ENCODE results near the gene FOXF2. TPM values are rescaled to one million over a fixed set of nuclear protein-coding genes. Genes with fewer than 3 reads are reported as not detected.

The FOXF2 gene
- total RNA-seq, 1 donor from 2014 or later: not detected

DNA sequence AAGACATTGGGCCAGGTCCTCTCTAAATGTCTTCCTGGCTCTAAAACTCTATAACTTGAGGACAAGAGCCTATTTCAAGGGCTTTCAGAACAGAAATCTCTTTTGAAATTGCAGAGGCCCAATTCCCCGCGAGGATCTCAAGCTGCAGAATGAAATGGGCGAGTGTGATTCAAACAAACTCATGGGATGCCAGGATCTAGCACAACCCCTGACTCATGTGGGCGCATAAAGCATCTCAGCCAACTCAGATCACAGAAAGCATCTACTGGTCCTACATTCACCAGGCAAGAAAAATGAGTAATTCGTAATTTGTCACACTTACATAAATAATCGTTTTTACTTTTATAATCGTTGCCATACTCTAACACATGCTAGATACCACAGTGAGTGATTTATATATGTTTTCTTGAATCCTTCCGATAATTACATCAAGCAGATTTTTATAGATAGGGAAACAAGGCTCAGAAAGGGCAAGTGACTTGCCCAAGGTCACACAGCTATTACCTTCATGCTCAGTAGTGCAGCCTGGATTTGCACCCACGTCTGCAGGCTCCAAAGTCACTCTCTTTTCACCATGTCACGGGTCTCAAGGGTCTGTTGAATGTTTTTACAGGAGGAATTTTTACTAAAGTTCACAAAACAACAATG, 26.2 kb downstream of the FOXF2 start:
- no peak overlapping the region for H3K4me3 Mint-ChIP-seq (ENCODE audit: unreplicated experiment)
- no peaks in the 10 kb centered on the region for H3K9me3 Mint-ChIP-seq (ENCODE audit: unreplicated experiment)
- H3K4me1 Mint-ChIP-seq (ENCODE audit: unreplicated experiment): peaks cover 6% of the 10 kb centered on the region
- TF ChIP-seq CTCF (IDR thresholded peaks at IDR 0.05; ENCODE audit: unreplicated experiment): no peak
- DNase-seq (ENCODE audit: low spot score): no peak
- peaks cover 7% of the 10 kb centered on the region for H3K27me3 Mint-ChIP-seq (ENCODE audit: unreplicated experiment)
- no peak overlapping the region for H3K27ac Mint-ChIP-seq (ENCODE audit: unreplicated experiment)
- no peaks in the 10 kb centered on the region for H3K36me3 Mint-ChIP-seq (ENCODE audit: low read depth, unreplicated experiment)

DNA sequence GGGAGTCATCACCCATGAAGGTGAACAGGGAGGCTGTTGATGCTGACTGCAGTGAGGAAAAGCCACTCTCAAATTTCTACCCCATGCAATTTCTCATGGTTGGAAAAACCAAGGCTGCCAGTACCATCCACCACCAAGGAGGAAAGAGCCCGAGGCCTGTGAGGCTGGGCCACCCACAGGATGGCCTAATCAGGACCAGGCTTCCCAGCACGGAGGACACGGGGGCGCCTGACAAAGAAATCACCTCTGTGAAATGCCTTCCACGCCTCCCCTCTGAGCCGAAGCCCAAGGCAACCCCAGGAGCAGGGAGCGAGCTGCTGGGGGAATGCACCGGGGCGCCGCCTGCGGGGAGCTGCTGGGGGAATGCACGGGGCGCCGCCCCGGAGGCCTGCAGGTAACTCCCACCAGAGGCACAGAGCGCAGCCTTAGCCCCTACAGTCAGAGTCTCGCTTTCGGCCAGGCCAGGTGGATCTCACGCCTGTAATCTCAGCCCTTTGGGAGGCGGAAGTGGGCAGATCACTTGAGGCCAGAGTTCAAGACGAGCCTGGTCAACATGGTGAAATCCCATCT, 26.9 kb downstream of the FOXF2 start:
- DNase-seq (ENCODE audit: low spot score): no peak
- Mint-ChIP-seq H3K4me1 (ENCODE audit: unreplicated experiment) (peaks cover 6% of the 10 kb centered on the region), H3K27me3 (ENCODE audit: unreplicated experiment) (peaks cover 7% of the 10 kb centered on the region), H3K36me3 (ENCODE audit: low read depth, unreplicated experiment) (no peaks in the 10 kb centered on the region), H3K27ac (ENCODE audit: unreplicated experiment) (no peak overlapping the region), H3K9me3 (ENCODE audit: unreplicated experiment) (no peaks in the 10 kb centered on the region), H3K4me3 (ENCODE audit: unreplicated experiment) (no peak overlapping the region)
- no peak for TF ChIP-seq CTCF (IDR thresholded peaks at IDR 0.05; ENCODE audit: unreplicated experiment)

GRCh38 chr6:1416820-1417219, 27.4 kb downstream of the FOXF2 start:
- no peak for DNase-seq (ENCODE audit: low spot score)
- Mint-ChIP-seq H3K36me3 (ENCODE audit: low read depth, unreplicated experiment) (no peaks in the 10 kb centered on the region), H3K4me1 (ENCODE audit: unreplicated experiment) (peaks cover 6% of the 10 kb centered on the region), H3K27me3 (ENCODE audit: unreplicated experiment) (peaks cover 7% of the 10 kb centered on the region), H3K9me3 (ENCODE audit: unreplicated experiment) (no peaks in the 10 kb centered on the region), H3K4me3 (ENCODE audit: unreplicated experiment) (no peak overlapping the region), H3K27ac (ENCODE audit: unreplicated experiment) (no peak overlapping the region)
- no peak for TF ChIP-seq CTCF (IDR thresholded peaks at IDR 0.05; ENCODE audit: unreplicated experiment)

DNA sequence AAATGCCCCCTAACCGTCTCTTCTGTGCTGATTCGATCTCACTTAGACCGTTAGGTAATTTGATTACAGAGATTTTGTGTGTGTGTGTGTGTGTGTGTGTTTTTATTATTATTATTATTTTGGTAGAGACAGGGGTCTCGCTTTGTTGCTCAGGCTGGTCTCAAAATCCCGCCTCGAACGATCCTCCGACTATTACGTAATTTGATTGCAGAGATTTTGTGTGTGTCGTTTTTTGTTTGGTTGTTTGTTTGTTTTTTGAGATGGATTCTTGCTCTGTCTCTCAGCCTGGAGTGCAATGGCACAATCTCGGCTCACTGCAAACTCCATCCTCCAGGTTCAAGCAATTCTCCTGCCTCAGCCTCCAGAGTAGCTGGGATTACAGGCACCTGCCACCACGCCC, 28.3 kb downstream of the FOXF2 start:
- no peak overlapping the region for H3K4me3 Mint-ChIP-seq (ENCODE audit: unreplicated experiment)
- DNase-seq (ENCODE audit: low spot score): no peak
- TF ChIP-seq CTCF (IDR thresholded peaks at IDR 0.05; ENCODE audit: unreplicated experiment): no peak
- H3K9me3 Mint-ChIP-seq (ENCODE audit: unreplicated experiment): no peaks in the 10 kb centered on the region
- H3K27ac Mint-ChIP-seq (ENCODE audit: unreplicated experiment): peak overlapping the region; percentile 67
- peaks cover 5% of the 10 kb centered on the region for H3K27me3 Mint-ChIP-seq (ENCODE audit: unreplicated experiment)
- peaks cover 10% of the 10 kb centered on the region for H3K4me1 Mint-ChIP-seq (ENCODE audit: unreplicated experiment)
- H3K36me3 Mint-ChIP-seq (ENCODE audit: low read depth, unreplicated experiment): no peaks in the 10 kb centered on the region

DNA sequence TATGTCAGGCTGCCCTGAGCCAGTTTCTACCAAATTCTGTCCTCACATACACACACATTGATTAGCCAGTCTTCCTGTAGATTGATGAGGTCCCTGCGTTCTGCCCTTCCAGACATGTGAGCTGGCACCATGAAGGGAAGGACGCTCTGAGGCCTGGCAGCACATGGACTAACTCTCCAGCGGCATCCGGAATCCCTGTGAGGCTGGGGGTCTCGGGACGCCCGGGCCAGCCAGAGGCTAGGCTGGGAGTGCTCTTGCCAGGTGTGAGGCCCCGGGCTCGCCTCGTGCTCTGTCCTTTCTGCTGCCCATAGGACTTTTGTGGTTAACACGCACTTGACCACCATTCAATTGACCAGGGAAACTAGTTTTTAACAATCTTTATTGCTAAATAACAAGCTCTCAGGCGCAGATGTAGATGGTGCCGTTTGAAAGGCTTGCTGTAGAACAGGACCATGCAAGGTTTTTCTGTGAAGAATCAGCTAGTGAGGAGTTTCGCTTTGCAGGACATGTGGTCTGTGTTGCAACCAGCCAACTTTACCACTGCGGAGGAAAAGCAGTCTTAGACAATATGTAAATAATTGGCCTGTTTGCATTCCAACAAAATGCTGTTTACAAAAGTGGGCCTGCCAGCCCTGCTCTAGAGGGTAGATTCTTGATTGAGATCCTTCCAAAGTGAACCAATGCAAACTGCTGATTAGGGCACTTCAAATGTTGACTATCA, 29.3 kb downstream of the FOXF2 start:
- Mint-ChIP-seq H3K4me1 (ENCODE audit: unreplicated experiment) (peaks cover 15% of the 10 kb centered on the region), H3K27ac (ENCODE audit: unreplicated experiment) (no peak overlapping the region), H3K27me3 (ENCODE audit: unreplicated experiment) (peaks cover 5% of the 10 kb centered on the region), H3K36me3 (ENCODE audit: low read depth, unreplicated experiment) (no peaks in the 10 kb centered on the region), H3K9me3 (ENCODE audit: unreplicated experiment) (no peaks in the 10 kb centered on the region), H3K4me3 (ENCODE audit: unreplicated experiment) (no peak overlapping the region)
- no peak for TF ChIP-seq CTCF (IDR thresholded peaks at IDR 0.05; ENCODE audit: unreplicated experiment)
- DNase-seq (ENCODE audit: low spot score): no peak

Data from endothelial cell (in vitro differentiated cells).